Erythroblast (primary cell): Measurements from ENCODE around the gene EPB41L2.

Experiments
- GATA1 ChIP-seq: IDR thresholded peaks from 2 replicates; pipeline ENCODE4 v1.6.1; 2011; ENCODE audit warnings: low read depth, mild to moderate bottlenecking, control low read depth, low read length, moderate library complexity
- POLR2A ChIP-seq: IDR thresholded peaks from 2 replicates; pipeline ENCODE4 v1.6.1; 2011; ENCODE audit warnings: mild to moderate bottlenecking, low read length

DNA sequence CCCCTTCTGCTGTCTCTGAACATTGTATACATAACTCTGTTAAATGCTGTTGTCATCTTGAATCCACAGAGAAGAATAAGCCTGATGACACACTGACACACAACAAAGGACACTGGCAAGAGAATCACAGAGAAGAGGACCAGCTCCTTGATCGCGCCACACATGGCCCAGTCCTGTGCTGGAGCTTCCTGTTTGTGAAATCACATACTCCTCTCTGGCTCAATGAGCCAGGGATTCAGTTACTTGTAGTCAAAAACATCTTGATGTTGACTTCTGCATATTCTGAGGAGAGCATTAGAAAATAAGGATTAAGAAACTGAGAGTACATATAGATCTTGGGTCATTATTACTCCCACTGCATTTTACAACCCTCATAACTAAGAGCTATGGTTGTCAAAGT lies 100.1 kb downstream of the EPB41L2 start:
- TF ChIP-seq POLR2A (no peak), GATA1 (no peak)
